OCI-LY1 (cell line): ENCODE data around the gene ABCC11.

Experiments
- H2AFZ ChIP-seq: fragments of 200-600 bp; sonication (generic), shearing (Covaris generic); 2 replicates; pipeline ENCODE4 v1.6.0; 2014; ENCODE audit warnings: antibody characterized with exemption, mild to moderate bottlenecking, low read length
- H3F3A ChIP-seq: fragments of 200-600 bp; sonication (generic), shearing (Covaris generic); 2 replicates; pipeline ENCODE4 v1.6.0; 2014; ENCODE audit warnings: mild to moderate bottlenecking, antibody characterized with exemption, low read length, moderate library complexity; ENCODE audit not compliant: insufficient read depth
- H3K27ac ChIP-seq: fragments of 200-600 bp; sonication (generic); 2 replicates; pipeline ENCODE4 v1.5.1; 2014; ENCODE audit warnings: low read length, mixed run types, mild to moderate bottlenecking, low read depth; ENCODE audit not compliant: poor library complexity, severe bottlenecking
- H3K27me3 ChIP-seq: fragments of 200-600 bp; sonication (generic); 2 replicates; pipeline ENCODE4 v1.6.0; 2014; ENCODE audit warnings: antibody characterized with exemption, mild to moderate bottlenecking, low read length, moderate library complexity; ENCODE audit not compliant: insufficient read depth
- H3K36me3 ChIP-seq: fragments of 200-600 bp; sonication (generic); 2 replicates; pipeline ENCODE4 v1.6.1; 2014; ENCODE audit warnings: mild to moderate bottlenecking, antibody characterized with exemption, low read length, moderate library complexity, mixed read lengths; ENCODE audit not compliant: insufficient read depth
- H3K4me1 ChIP-seq: fragments of 200-600 bp; sonication (generic); 2 replicates; pipeline ENCODE4 v1.5.1; 2014; ENCODE audit warnings: mild to moderate bottlenecking, low read length, moderate library complexity; ENCODE audit not compliant: insufficient read depth, severe bottlenecking
- H3K4me2 ChIP-seq: fragments of 200-600 bp; sonication (generic), shearing (Covaris generic); 2 replicates; pipeline ENCODE4 v1.6.1; 2014; ENCODE audit warnings: low read length
- H3K4me3 ChIP-seq: fragments of 200-600 bp; sonication (generic); 2 replicates; pipeline ENCODE4 v1.5.1; 2014; ENCODE audit warnings: low read length, low read depth, mild to moderate bottlenecking, mixed read lengths; ENCODE audit not compliant: poor library complexity, severe bottlenecking
- H3K79me2 ChIP-seq: fragments of 200-600 bp; shearing (Covaris generic); 2 replicates; pipeline ENCODE4 v1.6.1; 2016; ENCODE audit warnings: mixed run types, low read length, mixed read lengths; ENCODE audit not compliant: insufficient read depth
- H3K9ac ChIP-seq: fragments of 200-600 bp; sonication (generic), shearing (Covaris generic); 2 replicates; pipeline ENCODE4 v1.6.1; 2014; ENCODE audit warnings: mild to moderate bottlenecking, low read length, mixed read lengths
- H3K9me2 ChIP-seq: fragments of 200-600 bp; sonication (generic), shearing (Covaris generic); 2 replicates; pipeline ENCODE4 v1.6.1; 2014; ENCODE audit warnings: low read depth, mild to moderate bottlenecking, low read length, mixed read lengths
- H3K9me3 ChIP-seq: fragments of 200-600 bp; shearing (Covaris generic); 2 replicates; pipeline ENCODE4 v1.6.1; 2014; ENCODE audit warnings: low read length, mixed read lengths
- H4K20me1 ChIP-seq: fragments of 200-600 bp; sonication (generic), shearing (Covaris generic); 2 replicates; pipeline ENCODE4 v1.6.0; 2016; ENCODE audit warnings: mild to moderate bottlenecking, low read length; ENCODE audit not compliant: insufficient read depth
- CTCF ChIP-seq: fragments of 200-600 bp; sonication (generic), shearing (Covaris generic); IDR thresholded peaks from 2 replicates; pipeline ENCODE4 v1.5.1; 2017; ENCODE audit warnings: mild to moderate bottlenecking, antibody characterized with exemption, low read length, moderate library complexity, mixed read lengths
- EZH2 ChIP-seq: fragments of 200-600 bp; sonication (generic), shearing (Covaris generic); IDR thresholded peaks from 2 replicates; pipeline ENCODE4 v1.8.0; 2017; ENCODE audit warnings: borderline replicate concordance, mixed run types, mild to moderate bottlenecking, antibody characterized with exemption, low read length, moderate library complexity, mixed read lengths

Gene ABCC11

GRCh38 chr16:48143812-48144368 lies 103.4 kb downstream of the ABCC11 start:
- no peaks in the 10 kb centered on the region for H4K20me1 ChIP-seq
- no peak overlapping the region for H3K4me3 ChIP-seq
- H2AFZ ChIP-seq, result no peak overlapping the region
- no peak overlapping the region for H3K27ac ChIP-seq
- H3K79me2 ChIP-seq, result no peaks in the 10 kb centered on the region
- H3K27me3 ChIP-seq, result no peaks in the 10 kb centered on the region; the same call in 1 of the 2 replicates
- H3K9ac ChIP-seq, result no peak overlapping the region
- H3K4me2 ChIP-seq, result no peak overlapping the region
- H3K9me2 ChIP-seq, result no peaks in the 10 kb centered on the region
- H3K4me1 ChIP-seq, result no peaks in the 10 kb centered on the region
- H3K36me3 ChIP-seq, result no peaks in the 10 kb centered on the region; the same call in 1 of the 2 replicates
- TF ChIP-seq EZH2 (no peak), CTCF (no peak)
- H3F3A ChIP-seq, result no peaks in the 10 kb centered on the region
- H3K9me3 ChIP-seq, result 0 out of 2 replicates have a peak, but pooled peaks cover 3% of the 10 kb centered on the region

GRCh38 chr16:48140821-48141220 lies 106.5 kb downstream of the ABCC11 start:
- no peaks in the 10 kb centered on the region for H3K4me1 ChIP-seq
- no peak overlapping the region for H3K9ac ChIP-seq
- H3K36me3 ChIP-seq, result no peaks in the 10 kb centered on the region; the same call in 1 of the 2 replicates
- no peaks in the 10 kb centered on the region for H3K79me2 ChIP-seq
- H3K4me2 ChIP-seq, result no peak overlapping the region
- no peaks in the 10 kb centered on the region for H3K9me2 ChIP-seq
- H3K4me3 ChIP-seq, result no peak overlapping the region
- 0 out of 2 replicates have a peak, but pooled peaks cover 3% of the 10 kb centered on the region for H3K9me3 ChIP-seq
- H3K27ac ChIP-seq, result no peak overlapping the region
- H2AFZ ChIP-seq, result no peak overlapping the region
- H4K20me1 ChIP-seq, result no peaks in the 10 kb centered on the region
- no peaks in the 10 kb centered on the region for H3F3A ChIP-seq
- H3K27me3 ChIP-seq, result no peaks in the 10 kb centered on the region; the same call in 1 of the 2 replicates
- no peak for TF ChIP-seq EZH2
- no peak for TF ChIP-seq CTCF

- Histone ChIP-seq H3K9ac (no peak overlapping the region), H2AFZ (no peak overlapping the region), H3K27ac (no peak overlapping the region), H3K4me2 (no peak overlapping the region), H3K4me1 (no peaks in the 10 kb centered on the region), H3K36me3 (no peaks in the 10 kb centered on the region; the same call in 1 of the 2 replicates), H4K20me1 (no peaks in the 10 kb centered on the region), H3F3A (no peaks in the 10 kb centered on the region), H3K9me3 (0 out of 2 replicates have a peak, but pooled peaks cover 3% of the 10 kb centered on the region), H3K27me3 (no peaks in the 10 kb centered on the region; the same call in 1 of the 2 replicates), H3K79me2 (no peaks in the 10 kb centered on the region), H3K9me2 (no peaks in the 10 kb centered on the region), H3K4me3 (no peak overlapping the region)
- no peak for TF ChIP-seq EZH2
Observed at GRCh38 chr16:48139517-48139916, 107.8 kb downstream of the ABCC11 start.

GRCh38 chr16:48138543-48138942 lies 108.8 kb downstream of the ABCC11 start:
- Histone ChIP-seq H3K9ac (no peak overlapping the region), H3F3A (no peaks in the 10 kb centered on the region), H4K20me1 (no peaks in the 10 kb centered on the region), H3K4me2 (no peak overlapping the region), H3K4me3 (no peak overlapping the region), H3K27ac (no peak overlapping the region), H3K9me2 (no peaks in the 10 kb centered on the region), H3K9me3 (0 out of 2 replicates have a peak, but pooled peaks cover 3% of the 10 kb centered on the region), H3K36me3 (no peaks in the 10 kb centered on the region; the same call in 1 of the 2 replicates), H3K4me1 (no peaks in the 10 kb centered on the region), H3K79me2 (no peaks in the 10 kb centered on the region), H2AFZ (no peak overlapping the region), H3K27me3 (no peaks in the 10 kb centered on the region; the same call in 1 of the 2 replicates)
- TF ChIP-seq EZH2, result no peak
